Spinal cord (tissue), 10 donors: ENCODE results near the gene RNF220. TPM values are rescaled to one million over a fixed set of nuclear protein-coding genes. Genes with fewer than 3 reads are reported as not detected.

Experiments
- DNase-seq, 6 donors: peaks; one replicate each; pipeline versions ENCODE4 v3.0.0 to v3.0.0-alpha.2; 2013 to 2015; ENCODE audit warnings: low spot score in 6 of 6, low read depth in 4 of 6
- H3K27ac ChIP-seq: one replicate; pipeline ENCODE4 v1.5.1; 2013; ENCODE audit warnings: low read depth, low read length, control low read depth
- H3K27me3 ChIP-seq: one replicate; pipeline ENCODE4 v1.6.1; 2013; ENCODE audit warnings: low read length; ENCODE audit not compliant: control insufficient read depth, insufficient read depth
- H3K36me3 ChIP-seq: one replicate; pipeline ENCODE4 v1.6.1; 2013; ENCODE audit warnings: low read length; ENCODE audit not compliant: control insufficient read depth, insufficient read depth
- H3K4me1 ChIP-seq: one replicate; pipeline ENCODE4 v1.6.1; 2013; ENCODE audit warnings: low read length; ENCODE audit not compliant: control insufficient read depth, insufficient read depth
- H3K4me3 ChIP-seq: one replicate; pipeline ENCODE4 v1.5.1; 2013; ENCODE audit warnings: low read depth, low read length, control low read depth
- H3K9me3 ChIP-seq: one replicate; pipeline ENCODE4 v1.6.1; 2013; ENCODE audit warnings: low read length; ENCODE audit not compliant: control insufficient read depth, insufficient read depth
- WGBS: methylation state at CpG from one replicate; pipeline ENCODE4 v1.1.5; 2013; ENCODE audit warnings: missing lambda C conversion rate; ENCODE audit not compliant: insufficient coverage; 5-methylcytosine and 5-hydroxymethylcytosine counted together
- polyA plus RNA-seq, 2 donors: library from polyadenylated mRNA; unstranded; fragments of 120-200 nt; gene quantifications; one replicate each; pipeline ENCODE4 v1.2.1, GENCODE V29; 2013; ENCODE audit not compliant: insufficient read length in 2 of 2
- total RNA-seq, 2 donors: library from RNA; depleted of rRNA in 1 of 2; stranded (reverse); fragments of 120-200 nt in 1 of 2; fragments of >200 nt in 1 of 2; gene quantifications; one replicate each; pipeline versions ENCODE4 v1.2.3 to v1.2.4, GENCODE V29; 2013 to 2014
- donor health status: healthy.

Gene RNF220
- total and polyA plus RNA-seq, 4 donors = 43.0 to 123 (median 99.5) TPM

DNA sequence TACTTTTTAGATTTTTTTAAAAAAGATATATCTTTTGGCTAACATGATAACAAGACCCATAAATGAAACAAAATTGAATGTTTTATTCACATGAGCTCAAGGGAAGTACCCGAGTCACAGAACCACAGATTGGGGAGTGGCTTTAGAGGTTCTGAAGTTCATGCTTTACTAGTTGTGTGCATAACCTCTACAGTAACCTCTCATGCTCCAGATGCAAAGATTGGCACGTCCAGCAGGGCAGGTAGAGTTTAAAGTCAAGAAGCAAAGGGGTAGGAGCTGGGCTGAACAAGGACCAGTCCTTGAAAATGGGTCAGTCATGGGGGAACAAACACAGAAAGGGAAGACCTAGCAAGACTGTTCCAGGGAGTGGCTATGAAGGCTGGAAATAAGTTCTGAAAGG is 109.6 kb downstream of the RNF220 start:
- no peak for DNase-seq
- Histone ChIP-seq H3K27me3 (peaks cover 51% of the 10 kb centered on the region), H3K36me3 (no peaks in the 10 kb centered on the region), H3K27ac (no peak overlapping the region), H3K9me3 (no peaks in the 10 kb centered on the region), H3K4me1 (peaks cover 13% of the 10 kb centered on the region), H3K4me3 (no peak overlapping the region)
- 50% methylated on average over 1 of the region's 2 CpGs for WGBS

DNA sequence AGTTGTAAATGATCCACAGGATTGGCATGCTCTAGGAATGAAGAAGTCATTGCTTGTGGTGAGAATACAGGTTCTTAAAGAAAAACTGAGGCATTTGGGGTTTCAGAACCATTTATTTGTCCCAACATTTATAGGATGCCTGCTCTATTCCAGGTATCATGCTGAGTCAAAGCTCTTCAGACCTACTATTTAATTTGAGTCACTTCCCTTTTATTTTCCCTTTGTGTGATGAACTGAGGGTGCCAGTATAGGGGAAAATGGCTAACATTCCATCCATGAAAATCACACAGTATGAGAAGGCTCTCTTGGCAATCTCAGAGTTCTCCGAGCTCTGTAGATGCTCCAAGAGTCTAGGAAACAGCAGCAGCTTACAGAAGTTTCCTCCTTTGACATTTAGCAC is 110.4 kb downstream of the RNF220 start:
- H3K27ac ChIP-seq = no peak overlapping the region
- WGBS = no CpG with 5 or more reads among the region's 1 CpG
- H3K27me3 ChIP-seq = peaks cover 51% of the 10 kb centered on the region
- H3K4me3 ChIP-seq = no peak overlapping the region
- H3K36me3 ChIP-seq = no peaks in the 10 kb centered on the region
- DNase-seq = no peak
- H3K4me1 ChIP-seq = peaks cover 7% of the 10 kb centered on the region
- H3K9me3 ChIP-seq = no peaks in the 10 kb centered on the region

DNA sequence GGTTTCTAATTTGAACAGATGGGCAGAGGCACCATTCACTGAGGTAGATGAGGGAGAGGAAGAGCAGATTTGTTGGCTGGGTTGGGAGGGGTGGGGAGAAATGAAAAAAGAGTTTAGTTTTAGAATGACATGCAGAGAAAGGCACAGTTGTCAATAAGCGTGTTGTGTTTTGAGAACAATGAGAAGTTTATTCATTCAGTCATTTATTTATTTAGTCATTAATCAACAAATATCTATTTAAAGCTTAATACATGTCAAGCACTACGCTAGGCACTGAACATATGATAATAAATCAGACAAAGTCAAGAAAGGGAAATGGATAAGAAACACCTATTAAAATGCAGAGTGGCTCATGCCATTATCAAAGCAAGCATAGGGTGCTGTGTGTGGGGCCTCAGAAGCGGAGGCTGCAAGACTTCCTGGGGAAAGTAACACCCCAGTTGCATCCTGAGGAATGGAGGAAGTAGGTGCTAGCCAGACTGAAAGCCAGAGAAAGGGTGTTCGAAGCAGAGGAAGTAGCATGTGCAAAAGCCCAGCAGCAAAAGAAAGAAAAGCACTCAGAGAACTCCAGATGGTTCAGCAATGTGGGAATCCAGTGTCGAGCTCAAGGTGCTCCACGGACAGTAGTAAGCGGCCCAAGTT is 114.1 kb downstream of the RNF220 start:
- DNase-seq = no peak
- no peaks in the 10 kb centered on the region for H3K9me3 ChIP-seq
- peaks cover 49% of the 10 kb centered on the region for H3K27me3 ChIP-seq
- no peaks in the 10 kb centered on the region for H3K36me3 ChIP-seq
- whole genome bisulfite sequencing = 70% methylated on average over 2 of the region's 7 CpGs
- no peak overlapping the region for H3K4me3 ChIP-seq
- H3K27ac ChIP-seq = no peak overlapping the region
- peaks cover 17% of the 10 kb centered on the region for H3K4me1 ChIP-seq

DNA sequence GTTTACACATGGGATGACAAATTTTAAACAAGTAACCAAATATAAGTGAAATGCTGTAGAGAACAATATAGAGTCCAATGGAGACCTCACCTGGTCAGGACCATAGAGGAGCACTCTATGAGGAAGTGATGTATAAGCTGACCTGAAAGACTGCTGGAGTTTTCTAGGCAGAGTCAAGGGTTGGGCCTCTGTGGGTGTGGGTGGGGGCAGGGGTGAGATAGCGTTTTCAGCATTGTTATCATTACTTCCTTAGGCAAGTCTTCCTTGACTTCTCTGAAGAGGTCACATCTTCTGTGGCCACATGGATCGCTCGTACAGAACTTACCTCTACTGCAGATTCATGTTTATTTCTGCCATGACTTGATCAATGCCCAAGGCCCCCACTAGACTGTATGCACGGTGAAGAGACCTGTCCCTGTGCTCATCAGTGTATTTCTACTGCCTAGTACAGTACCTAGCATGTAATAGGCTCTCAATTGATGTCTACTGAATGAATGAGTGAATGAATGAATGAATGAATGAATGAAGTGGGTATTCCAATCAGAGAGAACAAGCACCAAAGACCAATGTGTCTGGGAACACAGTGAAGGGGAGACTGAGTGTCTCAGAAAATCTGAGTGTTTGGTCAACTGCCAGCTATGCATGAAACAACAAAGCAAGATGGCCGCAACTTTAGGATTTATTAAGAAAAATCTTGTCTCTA is 116.5 kb downstream of the RNF220 start:
- no peak for DNase-seq
- Histone ChIP-seq H3K4me3 (no peak overlapping the region), H3K36me3 (no peaks in the 10 kb centered on the region), H3K9me3 (no peaks in the 10 kb centered on the region), H3K27ac (no peak overlapping the region), H3K4me1 (peaks cover 27% of the 10 kb centered on the region), H3K27me3 (peaks cover 58% of the 10 kb centered on the region)
- 95% methylated on average over 3 of the region's 5 CpGs for WGBS

DNA sequence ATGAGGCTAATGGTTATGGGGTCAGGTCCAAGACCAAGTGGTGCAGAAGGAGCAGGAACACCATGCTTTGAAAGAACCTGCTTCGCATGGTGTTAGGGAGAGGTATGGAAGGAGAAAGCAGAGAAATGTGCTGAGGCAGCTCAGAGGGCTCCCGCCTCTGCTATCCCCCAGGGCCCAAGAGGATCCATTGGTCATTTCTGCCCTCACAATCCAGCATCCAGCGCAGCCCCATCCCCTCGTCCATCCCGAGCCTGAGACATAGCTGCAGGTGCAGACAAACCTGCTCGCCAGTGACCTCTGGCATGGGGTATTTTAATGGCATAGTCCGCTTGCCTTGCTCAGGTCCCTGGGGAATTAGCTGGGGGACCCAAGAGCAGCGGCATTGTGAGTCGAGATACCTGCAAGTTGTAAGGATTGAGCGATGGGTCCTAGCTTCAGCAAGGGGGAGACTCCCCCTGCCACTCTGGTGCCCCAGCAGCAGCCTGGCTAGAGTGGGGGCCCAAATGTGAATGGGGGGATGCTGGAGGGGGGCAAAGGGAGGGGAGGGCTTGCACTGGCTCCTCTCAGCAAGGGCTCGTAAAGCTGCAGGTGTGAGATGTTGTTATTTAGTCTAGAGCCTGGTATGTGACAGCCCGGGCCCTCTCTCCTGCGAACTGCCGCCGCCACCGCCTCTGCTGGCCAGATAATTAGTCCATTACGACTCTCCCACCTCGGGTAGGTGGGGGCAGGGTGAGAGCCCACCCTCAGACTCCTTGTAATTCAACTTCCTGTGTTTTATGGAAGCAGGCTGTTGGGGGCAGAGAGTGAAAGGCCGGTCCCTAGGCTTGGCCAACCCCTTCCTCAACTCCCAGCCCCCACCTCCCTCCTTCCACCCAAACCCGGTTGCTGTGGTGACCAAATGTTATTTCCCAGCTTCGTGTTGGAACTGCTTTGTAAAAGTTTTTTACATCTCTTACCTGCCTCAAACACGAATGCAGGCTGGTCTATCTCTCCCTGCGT is 118.8 kb downstream of the RNF220 start:
- Histone ChIP-seq H3K27me3 (peaks cover 57% of the 10 kb centered on the region), H3K27ac (peak overlapping the region; percentile 71), H3K4me1 (peaks cover 27% of the 10 kb centered on the region), H3K36me3 (no peaks in the 10 kb centered on the region), H3K9me3 (no peaks in the 10 kb centered on the region), H3K4me3 (peak overlapping the region; percentile 18)
- peak in 2 of 6 donors; percentile 66 to 71 for DNase-seq
- 29% methylated on average over 11 of the region's 23 CpGs for whole genome bisulfite sequencing

DNA sequence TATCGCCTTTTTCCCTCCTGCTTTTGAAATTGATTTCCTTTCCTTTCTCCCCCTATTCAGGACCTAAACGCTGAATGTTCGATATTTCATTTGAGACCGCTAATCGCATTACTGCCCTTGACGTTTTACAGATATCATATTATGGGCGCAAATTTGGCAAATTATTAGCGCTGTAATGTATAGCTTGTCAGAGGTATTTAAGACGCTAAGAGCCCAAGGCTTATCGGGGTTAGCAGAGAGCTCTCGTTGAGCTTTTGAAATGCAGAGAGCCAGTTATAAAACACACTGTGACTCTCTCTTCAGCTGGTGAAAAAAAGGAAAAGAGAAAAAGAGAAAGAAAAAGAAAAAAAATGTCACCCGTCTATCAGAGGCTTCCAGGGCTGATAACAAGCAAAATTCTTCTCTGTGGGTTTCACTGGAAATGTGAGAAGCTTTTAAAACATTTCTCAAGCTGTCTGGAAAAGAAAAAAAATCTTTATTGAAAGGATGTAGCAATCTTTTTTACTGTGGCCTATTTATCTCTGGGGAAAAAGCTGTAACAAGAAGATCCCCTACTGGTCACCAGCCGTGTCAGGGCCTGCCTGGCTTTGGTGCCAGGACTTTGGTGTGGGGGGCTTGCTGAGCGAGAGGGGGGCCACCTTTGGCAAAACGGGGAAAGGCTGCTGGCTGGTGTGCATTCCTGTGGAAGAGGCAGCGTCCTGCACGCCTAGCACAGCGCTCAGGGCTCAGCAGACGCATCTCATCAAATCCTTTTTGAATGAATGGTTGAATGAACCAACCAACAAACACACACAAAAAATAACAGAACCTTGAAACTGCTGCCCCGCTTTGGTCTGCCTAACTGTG is 119.8 kb downstream of the RNF220 start:
- 13% methylated on average over 6 of the region's 20 CpGs for WGBS
- Histone ChIP-seq H3K36me3 (no peaks in the 10 kb centered on the region), H3K4me3 (peak overlapping the region; percentile 18), H3K9me3 (no peaks in the 10 kb centered on the region), H3K27ac (peak overlapping the region; percentile 71), H3K4me1 (peaks cover 27% of the 10 kb centered on the region), H3K27me3 (peaks cover 49% of the 10 kb centered on the region)
- peak in 2 of 6 donors; percentile 55 to 66 for DNase-seq

DNA sequence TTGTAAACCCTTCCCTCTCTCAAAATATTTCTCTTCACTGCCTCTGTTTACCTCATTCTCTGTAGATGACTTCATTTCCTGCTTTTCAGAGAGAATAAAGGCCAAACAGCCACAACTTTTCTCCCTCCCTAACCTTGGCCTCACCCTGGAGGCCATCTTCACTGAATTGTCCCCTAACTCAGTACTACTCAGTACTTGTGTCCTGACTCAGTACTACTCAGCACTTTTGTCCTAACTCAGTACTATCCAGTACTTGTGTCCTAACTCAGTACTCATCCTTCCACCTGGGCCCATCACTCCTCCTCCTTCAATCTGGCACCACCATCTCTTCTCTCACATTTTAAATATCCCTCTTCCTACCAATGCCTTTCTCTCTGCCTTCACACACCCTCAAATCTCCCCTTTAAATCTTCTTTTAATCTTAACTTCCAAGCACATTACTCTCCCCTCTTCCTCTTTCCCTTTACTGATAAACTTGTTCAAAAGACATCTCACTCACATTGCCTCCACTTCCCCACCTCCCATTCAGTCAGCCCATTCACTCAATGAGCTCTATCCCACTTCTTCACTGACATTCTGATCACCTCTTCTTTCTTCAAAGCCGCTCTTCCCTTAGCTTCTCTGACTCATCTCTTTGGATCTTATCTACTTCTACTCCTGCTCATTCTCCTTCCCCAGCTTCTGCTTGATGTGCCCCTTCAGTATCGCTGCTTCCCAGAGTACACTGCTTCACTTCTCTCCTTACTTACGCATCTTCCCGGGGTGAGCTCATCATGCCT is 121.4 kb downstream of the RNF220 start:
- Histone ChIP-seq H3K9me3 (no peaks in the 10 kb centered on the region), H3K4me1 (peaks cover 27% of the 10 kb centered on the region), H3K4me3 (no peak overlapping the region), H3K27me3 (peaks cover 49% of the 10 kb centered on the region), H3K36me3 (no peaks in the 10 kb centered on the region), H3K27ac (no peak overlapping the region)
- 83% methylated on average over 4 of the region's 4 CpGs for WGBS
- no peak for DNase-seq

DNA sequence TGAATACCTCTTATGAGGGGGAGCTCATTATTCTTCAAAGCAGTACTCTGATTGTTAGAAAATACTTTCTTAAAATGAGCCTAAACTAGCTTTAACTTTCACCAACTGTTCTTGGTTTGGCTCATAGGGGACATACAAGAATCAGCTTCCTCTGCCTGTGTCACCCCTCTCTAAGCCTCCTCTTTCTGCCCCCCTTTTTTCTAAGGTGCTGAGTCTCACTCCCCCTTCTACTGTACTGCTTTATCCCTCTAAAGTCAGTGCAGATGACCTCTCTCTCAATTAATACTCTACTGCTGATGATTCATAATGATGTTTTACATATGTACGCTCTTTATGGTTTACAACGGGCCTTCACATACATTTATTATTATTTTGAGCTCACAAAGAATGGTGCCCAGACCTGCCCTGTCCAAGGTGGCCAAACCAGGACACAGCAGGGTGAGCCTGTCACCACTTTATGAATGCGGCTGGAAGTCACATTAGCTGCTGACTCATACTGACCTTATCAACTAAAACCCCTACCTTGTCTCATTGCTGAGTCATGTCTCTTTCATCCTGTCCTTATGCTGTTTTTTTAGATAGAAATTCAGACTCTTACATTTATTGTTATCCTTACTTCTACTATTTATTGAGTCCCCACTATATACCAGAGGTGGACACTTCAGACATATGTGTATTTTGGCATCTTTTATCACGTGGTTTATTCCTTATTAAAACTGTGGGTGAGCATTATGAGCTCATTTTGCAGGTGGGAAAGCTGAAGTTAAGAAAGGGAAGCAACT is 126.9 kb downstream of the RNF220 start:
- WGBS = 37% methylated on average over 3 of the region's 4 CpGs
- no peaks in the 10 kb centered on the region for H3K36me3 ChIP-seq
- H3K4me1 ChIP-seq = peaks cover 15% of the 10 kb centered on the region
- H3K27ac ChIP-seq = no peak overlapping the region
- DNase-seq = no peak
- no peaks in the 10 kb centered on the region for H3K9me3 ChIP-seq
- peaks cover 26% of the 10 kb centered on the region for H3K27me3 ChIP-seq
- no peak overlapping the region for H3K4me3 ChIP-seq
